ENCODE data around the gene TNK2.

The TNK2 gene

DNA sequence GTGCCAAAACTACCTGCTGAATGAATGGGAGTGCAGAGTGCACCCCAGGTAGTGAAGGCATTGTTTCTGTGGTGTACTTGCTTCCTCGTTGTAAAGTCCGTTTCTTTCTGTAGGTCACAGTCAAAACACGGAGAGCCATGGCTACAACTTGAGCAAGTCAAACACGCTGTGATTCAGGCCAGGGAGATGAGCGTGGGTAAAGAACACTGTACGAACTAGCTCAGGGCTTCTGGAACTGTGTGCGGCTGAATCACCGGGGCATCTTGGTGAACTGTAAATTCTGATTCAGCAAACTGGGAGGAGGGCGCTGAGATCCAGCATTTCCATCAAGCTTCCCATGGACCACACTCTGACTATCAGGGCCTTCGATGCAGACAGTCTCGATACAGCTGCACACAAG lies 5.0 kb upstream of the TNK2 start:
- peaks cover 3% of the 10 kb centered on the region; the same call in 1 of the 2 replicates for H3K4me1 ChIP-seq (ENCODE audit: control insufficient read depth, insufficient read depth, low read length)
- TF ChIP-seq ZNF521 (tag by site-specific recombination; IDR thresholded peaks at IDR 0.05) (no peak), ZNF707 (tag by site-specific recombination; IDR thresholded peaks at IDR 0.05) (no peak), ZNF600 (tag by site-specific recombination; IDR thresholded peaks at IDR 0.05) (no peak), ZNF48 (tag by site-specific recombination; IDR thresholded peaks at IDR 0.05) (no peak), ZNF560 (tag by site-specific recombination; IDR thresholded peaks at IDR 0.05; ENCODE audit: borderline replicate concordance) (no peak), ZNF140 (tag by site-specific recombination; IDR thresholded peaks at IDR 0.05) (no peak), WT1 (tag by site-specific recombination; IDR thresholded peaks at IDR 0.05) (no peak), PRDM1 (tag by site-specific recombination; IDR thresholded peaks at IDR 0.05) (no peak), TCF7L2 (IDR thresholded peaks at IDR 0.05; ENCODE audit: borderline replicate concordance, low read depth, low read length) (no peak), ZSCAN16 (tag by site-specific recombination; IDR thresholded peaks at IDR 0.05) (no peak), ZNF660 (tag by site-specific recombination; IDR thresholded peaks at IDR 0.05) (no peak)
- TF ChIP-seq, protein P1, sequence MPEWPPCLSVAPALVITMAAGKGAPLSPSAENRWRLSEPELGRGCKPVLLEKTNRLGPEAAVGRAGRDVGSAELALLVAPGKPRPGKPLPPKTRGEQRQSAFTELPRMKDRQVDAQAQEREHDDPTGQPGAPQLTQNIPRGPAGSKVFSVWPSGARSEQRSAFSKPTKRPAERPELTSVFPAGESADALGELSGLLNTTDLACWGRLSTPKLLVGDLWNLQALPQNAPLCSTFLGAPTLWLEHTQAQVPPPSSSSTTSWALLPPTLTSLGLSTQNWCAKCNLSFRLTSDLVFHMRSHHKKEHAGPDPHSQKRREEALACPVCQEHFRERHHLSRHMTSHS (tag by site-specific recombination; IDR thresholded peaks at IDR 0.05): no peak
- TF ChIP-seq, protein P2, sequence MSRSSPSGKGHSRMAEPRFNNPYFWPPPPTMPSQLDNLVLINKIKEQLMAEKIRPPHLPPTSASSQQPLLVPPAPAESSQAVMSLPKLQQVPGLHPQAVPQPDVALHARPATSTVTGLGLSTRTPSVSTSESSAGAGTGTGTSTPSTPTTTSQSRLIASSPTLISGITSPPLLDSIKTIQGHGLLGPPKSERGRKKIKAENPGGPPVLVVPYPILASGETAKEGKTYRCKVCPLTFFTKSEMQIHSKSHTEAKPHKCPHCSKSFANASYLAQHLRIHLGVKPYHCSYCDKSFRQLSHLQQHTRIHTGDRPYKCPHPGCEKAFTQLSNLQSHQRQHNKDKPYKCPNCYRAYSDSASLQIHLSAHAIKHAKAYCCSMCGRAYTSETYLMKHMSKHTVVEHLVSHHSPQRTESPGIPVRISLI (tag by site-specific recombination; IDR thresholded peaks at IDR 0.05): no peak
- TF ChIP-seq, protein P3, sequence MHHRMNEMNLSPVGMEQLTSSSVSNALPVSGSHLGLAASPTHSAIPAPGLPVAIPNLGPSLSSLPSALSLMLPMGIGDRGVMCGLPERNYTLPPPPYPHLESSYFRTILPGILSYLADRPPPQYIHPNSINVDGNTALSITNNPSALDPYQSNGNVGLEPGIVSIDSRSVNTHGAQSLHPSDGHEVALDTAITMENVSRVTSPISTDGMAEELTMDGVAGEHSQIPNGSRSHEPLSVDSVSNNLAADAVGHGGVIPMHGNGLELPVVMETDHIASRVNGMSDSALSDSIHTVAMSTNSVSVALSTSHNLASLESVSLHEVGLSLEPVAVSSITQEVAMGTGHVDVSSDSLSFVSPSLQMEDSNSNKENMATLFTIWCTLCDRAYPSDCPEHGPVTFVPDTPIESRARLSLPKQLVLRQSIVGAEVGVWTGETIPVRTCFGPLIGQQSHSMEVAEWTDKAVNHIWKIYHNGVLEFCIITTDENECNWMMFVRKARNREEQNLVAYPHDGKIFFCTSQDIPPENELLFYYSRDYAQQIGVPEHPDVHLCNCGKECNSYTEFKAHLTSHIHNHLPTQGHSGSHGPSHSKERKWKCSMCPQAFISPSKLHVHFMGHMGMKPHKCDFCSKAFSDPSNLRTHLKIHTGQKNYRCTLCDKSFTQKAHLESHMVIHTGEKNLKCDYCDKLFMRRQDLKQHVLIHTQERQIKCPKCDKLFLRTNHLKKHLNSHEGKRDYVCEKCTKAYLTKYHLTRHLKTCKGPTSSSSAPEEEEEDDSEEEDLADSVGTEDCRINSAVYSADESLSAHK (tag by site-specific recombination; IDR thresholded peaks at IDR 0.05): no peak
- TF ChIP-seq, protein P4, sequence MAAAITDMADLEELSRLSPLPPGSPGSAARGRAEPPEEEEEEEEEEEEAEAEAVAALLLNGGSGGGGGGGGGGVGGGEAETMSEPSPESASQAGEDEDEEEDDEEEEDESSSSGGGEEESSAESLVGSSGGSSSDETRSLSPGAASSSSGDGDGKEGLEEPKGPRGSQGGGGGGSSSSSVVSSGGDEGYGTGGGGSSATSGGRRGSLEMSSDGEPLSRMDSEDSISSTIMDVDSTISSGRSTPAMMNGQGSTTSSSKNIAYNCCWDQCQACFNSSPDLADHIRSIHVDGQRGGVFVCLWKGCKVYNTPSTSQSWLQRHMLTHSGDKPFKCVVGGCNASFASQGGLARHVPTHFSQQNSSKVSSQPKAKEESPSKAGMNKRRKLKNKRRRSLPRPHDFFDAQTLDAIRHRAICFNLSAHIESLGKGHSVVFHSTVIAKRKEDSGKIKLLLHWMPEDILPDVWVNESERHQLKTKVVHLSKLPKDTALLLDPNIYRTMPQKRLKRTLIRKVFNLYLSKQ (tag by site-specific recombination; IDR thresholded peaks at IDR 0.05; ENCODE audit: borderline replicate concordance): no peak
- TF ChIP-seq, protein P5, sequence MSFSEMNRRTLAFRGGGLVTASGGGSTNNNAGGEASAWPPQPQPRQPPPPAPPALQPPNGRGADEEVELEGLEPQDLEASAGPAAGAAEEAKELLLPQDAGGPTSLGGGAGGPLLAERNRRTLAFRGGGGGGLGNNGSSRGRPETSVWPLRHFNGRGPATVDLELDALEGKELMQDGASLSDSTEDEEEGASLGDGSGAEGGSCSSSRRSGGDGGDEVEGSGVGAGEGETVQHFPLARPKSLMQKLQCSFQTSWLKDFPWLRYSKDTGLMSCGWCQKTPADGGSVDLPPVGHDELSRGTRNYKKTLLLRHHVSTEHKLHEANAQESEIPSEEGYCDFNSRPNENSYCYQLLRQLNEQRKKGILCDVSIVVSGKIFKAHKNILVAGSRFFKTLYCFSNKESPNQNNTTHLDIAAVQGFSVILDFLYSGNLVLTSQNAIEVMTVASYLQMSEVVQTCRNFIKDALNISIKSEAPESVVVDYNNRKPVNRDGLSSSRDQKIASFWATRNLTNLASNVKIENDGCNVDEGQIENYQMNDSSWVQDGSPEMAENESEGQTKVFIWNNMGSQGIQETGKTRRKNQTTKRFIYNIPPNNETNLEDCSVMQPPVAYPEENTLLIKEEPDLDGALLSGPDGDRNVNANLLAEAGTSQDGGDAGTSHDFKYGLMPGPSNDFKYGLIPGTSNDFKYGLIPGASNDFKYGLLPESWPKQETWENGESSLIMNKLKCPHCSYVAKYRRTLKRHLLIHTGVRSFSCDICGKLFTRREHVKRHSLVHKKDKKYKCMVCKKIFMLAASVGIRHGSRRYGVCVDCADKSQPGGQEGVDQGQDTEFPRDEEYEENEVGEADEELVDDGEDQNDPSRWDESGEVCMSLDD (tag by site-specific recombination; IDR thresholded peaks at IDR 0.05): no peak
- no peaks in the 10 kb centered on the region for H3K36me3 ChIP-seq (ENCODE audit: control insufficient read depth in 2 of 2, insufficient read depth in 1 of 2, low read length in 2 of 2)
- ChIA-PET CTCF (interaction anchor here (0.6 to 2.1 kb wide), 4 partner anchors 19 to 523 kb away, joined by 3 to 18 read pairs (median 4); no protein-coding TSS in a partner anchor), POLR2A (no interaction called here)
- H3K4me3 ChIP-seq (ENCODE audit: low read depth, low read length): no peak overlapping the region
- no peak overlapping the region for H3K27ac ChIP-seq (ENCODE audit: extremely low read depth, low read depth, low read length)
- no peaks in the 10 kb centered on the region for H3K9me3 ChIP-seq (ENCODE audit: control insufficient read depth, insufficient read depth, low read depth, low read length)

DNA sequence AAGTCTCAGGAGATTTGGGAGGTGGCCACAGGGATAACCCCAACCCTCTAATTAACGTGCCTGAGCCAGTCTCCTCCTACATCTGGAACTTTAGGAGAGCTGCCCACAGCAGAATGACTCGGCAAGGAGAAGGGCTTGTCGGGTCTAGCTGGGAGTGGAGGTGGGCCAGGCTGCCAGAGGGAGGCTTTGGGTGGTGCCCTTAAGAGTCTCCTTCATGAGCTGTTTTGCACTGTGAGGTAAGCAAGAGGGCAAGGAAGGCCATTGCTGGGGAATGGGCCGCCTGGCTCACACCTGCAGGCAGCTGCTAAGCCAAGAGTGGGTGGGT lies 3.6 kb upstream of the TNK2 start:
- Histone ChIP-seq H3K4me1 (ENCODE audit: control insufficient read depth, insufficient read depth, low read length) (peaks cover 10% of the 10 kb centered on the region), H3K36me3 (ENCODE audit: control insufficient read depth in 2 of 2, insufficient read depth in 1 of 2, low read length in 2 of 2) (peaks cover 0 to 2% of the 10 kb centered on the region in 2 experiments; a peak in 1 of 3 replicates), H3K9me3 (ENCODE audit: control insufficient read depth, insufficient read depth, low read depth, low read length) (no peaks in the 10 kb centered on the region), H3K4me3 (ENCODE audit: low read depth, low read length) (no peak overlapping the region), H3K27ac (ENCODE audit: extremely low read depth, low read depth, low read length) (no peak overlapping the region)
- ChIA-PET CTCF (interaction anchor here (0.6 to 1.9 kb wide), 5 partner anchors 11 to 203 kb away, joined by 3 to 11 read pairs (median 6); no protein-coding TSS in a partner anchor), POLR2A (interaction anchor here (0.6 to 0.7 kb wide), 2 partner anchors 17 to 51 kb away, joined by 3 to 7 read pairs; no protein-coding TSS in a partner anchor)
- peak; percentile 47 for TF ChIP-seq KLF1 (tag by site-specific recombination; IDR thresholded peaks at IDR 0.05)
- no peak for TF ChIP-seq ZNF76 (tag by site-specific recombination; IDR thresholded peaks at IDR 0.05; ENCODE audit: borderline replicate concordance, low read depth)
- TF ChIP-seq MYNN (tag by site-specific recombination; IDR thresholded peaks at IDR 0.05; ENCODE audit: borderline replicate concordance): no peak
- peak; percentile 71 for TF ChIP-seq ZFHX2 (tag by site-specific recombination; conservative IDR thresholded peaks at IDR 0.05)
- TF ChIP-seq EGR2 (tag by site-specific recombination; IDR thresholded peaks at IDR 0.05; ENCODE audit: low read depth): peak; percentile 75
- TF ChIP-seq, protein P6, sequence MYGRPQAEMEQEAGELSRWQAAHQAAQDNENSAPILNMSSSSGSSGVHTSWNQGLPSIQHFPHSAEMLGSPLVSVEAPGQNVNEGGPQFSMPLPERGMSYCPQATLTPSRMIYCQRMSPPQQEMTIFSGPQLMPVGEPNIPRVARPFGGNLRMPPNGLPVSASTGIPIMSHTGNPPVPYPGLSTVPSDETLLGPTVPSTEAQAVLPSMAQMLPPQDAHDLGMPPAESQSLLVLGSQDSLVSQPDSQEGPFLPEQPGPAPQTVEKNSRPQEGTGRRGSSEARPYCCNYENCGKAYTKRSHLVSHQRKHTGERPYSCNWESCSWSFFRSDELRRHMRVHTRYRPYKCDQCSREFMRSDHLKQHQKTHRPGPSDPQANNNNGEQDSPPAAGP (tag by site-specific recombination; IDR thresholded peaks at IDR 0.05): peak; percentile 46
- TF ChIP-seq SP7 (tag by site-specific recombination; IDR thresholded peaks at IDR 0.05): peak; percentile 98

Measured in HEK293 (cell line).